ENCODE results near the gene ERGIC1.
"Not testable (repeated sequence)": the region's sequence is repeated elsewhere in the genome, so short reads cannot be mapped to it uniquely, and the experiment has no call there.

The ERGIC1 gene

GRCh38 chr5:172849606-172850453 is 15.8 kb downstream of the ERGIC1 start:
- no peak for DNase-seq

DNA sequence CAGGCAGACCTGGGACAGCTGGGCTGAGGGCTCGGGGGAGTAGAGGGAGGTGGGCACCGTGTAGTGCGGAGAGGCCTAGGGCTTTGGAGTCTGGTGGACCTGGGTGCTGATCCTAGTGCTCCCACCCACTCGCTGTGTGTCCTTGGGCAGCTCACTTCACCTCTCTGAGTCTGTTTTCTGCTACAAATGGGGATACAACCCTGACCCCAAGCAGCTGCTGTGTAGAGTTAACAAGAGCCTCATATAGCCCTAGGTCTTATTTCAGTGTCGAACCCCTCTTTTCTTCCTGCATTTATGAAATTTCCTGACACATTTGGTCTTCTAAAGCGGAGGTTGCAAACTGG is 16.4 kb downstream of the ERGIC1 start:
- no peak for DNase-seq

- DNase-seq = not testable (repeated sequence)
Observed at GRCh38 chr5:172851254-172851653, 17.2 kb downstream of the ERGIC1 start.

GRCh38 chr5:172852490-172853354 is 18.7 kb downstream of the ERGIC1 start:
- DNase-seq = no peak

DNA sequence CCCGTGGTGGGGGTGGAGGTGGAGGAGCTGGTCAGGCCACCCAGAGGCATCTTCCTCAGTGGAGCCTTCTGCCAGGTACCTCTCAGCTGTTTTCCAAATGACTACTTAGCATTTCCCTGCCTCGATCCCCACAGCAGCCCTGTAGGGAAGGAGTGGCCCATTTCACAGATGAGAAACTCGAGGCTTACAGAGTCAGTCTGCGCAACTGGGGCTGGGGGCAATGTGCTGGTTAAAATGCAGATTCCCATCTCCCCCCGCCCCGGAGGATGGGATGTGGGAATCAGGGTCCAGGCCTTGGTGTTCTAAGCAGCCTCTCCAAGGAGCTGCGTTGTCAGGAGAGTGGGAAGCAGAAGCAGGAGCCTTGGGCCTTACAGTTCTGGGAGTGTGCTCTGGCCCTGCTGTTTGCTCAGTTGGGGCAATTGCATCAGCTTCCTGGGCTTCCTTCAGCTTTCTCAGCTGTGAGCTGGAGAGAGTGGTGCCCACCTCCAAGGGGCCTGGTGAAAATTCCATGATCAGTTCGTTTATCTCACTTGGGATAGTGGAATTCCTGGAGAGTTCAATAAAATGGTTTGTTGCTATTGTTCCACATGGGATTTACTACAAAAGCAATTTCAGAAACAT is 19.4 kb downstream of the ERGIC1 start:
- DNase-seq = no peak

GRCh38 chr5:172854451-172854871 is 20.4 kb downstream of the ERGIC1 start:
- no peak for DNase-seq

DNA sequence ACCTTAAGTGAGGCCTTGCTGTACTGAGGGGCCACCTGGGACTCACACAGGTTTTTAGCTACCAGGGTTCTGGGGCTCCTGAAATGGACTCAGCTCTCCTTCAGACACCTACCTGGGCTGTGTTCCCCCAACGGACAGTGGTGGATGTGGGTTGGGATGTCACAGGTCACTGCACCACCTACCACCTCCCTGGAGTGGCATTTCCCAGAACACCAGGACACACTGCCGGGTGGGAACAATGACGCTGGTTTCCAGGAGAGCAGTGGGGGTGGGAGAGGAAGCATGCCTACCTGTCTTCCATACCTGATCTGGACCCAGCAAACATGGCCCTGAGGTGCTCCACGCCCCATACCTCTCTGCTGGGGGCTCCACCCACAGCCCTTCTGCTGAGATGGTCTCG is 20.9 kb downstream of the ERGIC1 start:
- no peak for DNase-seq

DNA sequence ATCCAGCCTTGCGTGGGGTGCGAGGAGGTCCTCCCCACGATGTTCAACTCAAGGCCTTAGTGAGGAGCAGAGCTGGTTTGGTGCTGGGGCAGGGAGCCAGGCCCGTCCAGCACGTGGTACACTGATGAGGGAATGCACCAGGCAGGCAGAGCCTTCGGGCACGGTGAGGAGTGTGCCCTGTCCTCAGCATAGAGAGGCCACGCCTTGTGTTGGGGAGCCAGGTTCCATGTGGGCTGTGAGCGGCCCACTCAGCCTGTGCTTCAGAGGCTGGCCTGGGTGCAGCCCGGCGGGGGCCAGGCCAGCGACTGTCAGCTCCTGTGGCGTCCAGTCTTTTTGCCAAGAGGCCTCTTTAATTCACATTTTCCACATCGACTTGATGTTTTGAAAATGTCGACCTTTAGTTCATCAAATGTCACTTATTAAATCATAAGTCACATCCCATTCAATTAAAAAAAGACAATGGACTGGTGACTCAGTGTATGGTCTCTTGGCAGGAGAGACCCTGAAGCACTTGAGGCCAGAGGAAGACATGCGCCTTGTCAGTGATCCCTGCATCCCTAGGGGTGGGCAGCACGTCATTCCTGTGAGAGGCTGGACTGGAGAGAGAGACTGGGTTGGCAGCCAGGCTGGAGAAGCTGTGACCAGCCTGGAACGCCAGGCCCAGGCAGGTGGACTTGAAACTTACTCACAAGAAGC is 21.7 kb downstream of the ERGIC1 start:
- DNase-seq = no peak

GRCh38 chr5:172856336-172856735 is 22.3 kb downstream of the ERGIC1 start:
- no peak for DNase-seq

- no peak for DNase-seq
Observed at GRCh38 chr5:172857982-172858381, 23.9 kb downstream of the ERGIC1 start.

DNA sequence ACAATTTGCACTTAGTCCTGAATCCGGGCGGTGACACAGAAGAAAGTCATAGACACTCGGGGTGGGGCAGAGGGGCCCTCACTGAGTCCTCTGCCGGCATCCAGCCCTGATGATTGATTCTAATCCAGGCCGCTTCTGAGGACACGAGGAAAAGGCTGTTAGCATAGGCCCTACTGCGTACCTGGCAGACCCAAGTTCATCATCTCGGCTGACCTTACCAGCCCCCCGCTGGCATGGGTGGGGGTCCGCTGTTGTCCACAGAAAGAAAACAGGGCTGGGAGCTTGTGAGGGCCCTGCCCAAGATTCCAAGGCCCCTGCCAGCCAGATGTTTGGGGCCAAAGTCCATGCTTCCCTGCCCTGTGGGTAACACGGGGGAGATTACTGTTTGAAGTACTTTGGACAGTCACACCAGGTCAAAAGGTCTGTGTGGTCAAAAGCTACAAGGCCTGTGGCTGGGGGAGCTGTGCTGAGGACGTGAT is 24.5 kb downstream of the ERGIC1 start:
- no peak for DNase-seq

DNA sequence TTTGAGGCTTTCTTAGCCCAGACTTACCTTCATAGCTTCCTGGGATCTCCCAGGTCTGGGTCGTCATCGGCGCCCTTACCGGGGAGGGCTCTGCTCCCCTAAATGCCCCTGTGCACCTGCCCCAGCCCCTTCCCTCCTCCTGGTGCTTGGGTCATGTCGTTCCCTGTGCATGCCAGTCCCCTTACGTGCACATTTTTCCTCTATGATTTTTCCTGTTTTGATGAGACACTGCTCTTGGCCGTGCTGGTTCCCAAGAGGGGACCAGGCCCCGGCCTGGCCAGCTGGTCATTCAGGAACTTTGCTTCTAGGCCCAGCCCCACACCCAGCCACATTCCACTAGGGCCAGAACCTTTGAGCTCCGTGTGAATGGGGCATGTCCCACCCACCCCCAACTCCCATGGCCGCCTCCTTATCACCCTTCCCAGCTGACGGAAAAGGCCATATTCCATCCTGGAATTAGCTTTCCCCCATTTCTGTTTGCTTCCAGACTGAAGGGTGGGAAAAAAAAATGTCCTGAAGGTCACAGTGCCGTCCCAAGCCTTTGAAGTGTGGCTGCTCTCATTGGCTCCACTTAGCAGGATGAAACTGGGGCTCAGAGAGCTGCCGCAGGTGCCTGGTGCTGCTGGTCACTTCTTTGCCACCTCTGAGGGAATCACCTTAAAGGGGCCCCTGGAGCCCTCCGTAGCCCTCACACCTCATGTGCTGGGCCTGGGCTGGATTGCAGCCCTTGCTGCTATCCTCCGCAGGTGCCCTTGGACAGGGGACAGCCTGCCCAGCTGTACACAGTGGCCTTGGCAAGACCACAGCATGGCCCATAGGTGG is 25.1 kb downstream of the ERGIC1 start:
- no peak for DNase-seq

GRCh38 chr5:172859966-172860365 is 25.9 kb downstream of the ERGIC1 start:
- DNase-seq = no peak

- no peak for DNase-seq
Observed at GRCh38 chr5:172860520-172861443, 26.7 kb downstream of the ERGIC1 start.

DNA sequence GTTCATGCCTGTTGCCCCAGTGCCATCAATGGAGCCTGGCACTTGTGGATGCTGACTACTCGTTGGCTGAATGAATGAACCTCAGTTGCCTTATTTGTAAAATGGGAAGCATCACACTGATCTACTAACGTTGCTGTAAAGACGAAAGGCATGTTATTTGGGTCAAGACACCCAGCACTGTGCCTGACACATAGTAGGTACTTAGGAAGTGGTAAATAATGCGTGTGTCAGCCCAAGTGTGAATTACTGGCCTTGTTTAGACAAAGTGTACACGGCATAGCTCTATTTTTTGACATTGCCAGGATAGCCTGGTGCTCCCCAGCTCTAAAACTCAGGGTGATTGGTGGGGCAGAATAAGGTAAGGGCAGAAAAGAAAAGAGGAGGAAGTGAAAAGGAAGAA is 27.4 kb downstream of the ERGIC1 start:
- no peak for DNase-seq

- no peak for DNase-seq
Observed at GRCh38 chr5:172862165-172862801, 28.2 kb downstream of the ERGIC1 start.

DNA sequence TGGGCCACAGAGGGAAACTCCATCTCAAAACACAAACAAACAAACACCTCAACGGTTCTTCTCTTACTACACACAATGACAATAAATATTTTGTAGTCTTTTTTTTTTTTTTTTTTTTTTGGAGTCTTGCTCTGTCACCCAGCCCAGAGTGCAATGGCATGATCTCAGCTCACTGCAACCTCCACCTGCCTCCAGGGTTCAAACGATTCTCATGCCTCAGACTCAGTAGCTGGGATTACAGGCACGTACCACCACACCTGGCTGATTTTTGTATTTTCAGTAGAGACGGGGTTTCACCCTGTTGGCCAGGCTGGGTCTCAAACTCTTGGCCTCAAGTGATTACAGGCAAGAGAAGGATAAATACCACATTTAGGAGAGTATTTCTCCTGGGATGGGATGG is 30.1 kb downstream of the ERGIC1 start:
- not testable (repeated sequence) for DNase-seq

GRCh38 chr5:172864747-172865146 is 30.7 kb downstream of the ERGIC1 start:
- no peak for DNase-seq

DNA sequence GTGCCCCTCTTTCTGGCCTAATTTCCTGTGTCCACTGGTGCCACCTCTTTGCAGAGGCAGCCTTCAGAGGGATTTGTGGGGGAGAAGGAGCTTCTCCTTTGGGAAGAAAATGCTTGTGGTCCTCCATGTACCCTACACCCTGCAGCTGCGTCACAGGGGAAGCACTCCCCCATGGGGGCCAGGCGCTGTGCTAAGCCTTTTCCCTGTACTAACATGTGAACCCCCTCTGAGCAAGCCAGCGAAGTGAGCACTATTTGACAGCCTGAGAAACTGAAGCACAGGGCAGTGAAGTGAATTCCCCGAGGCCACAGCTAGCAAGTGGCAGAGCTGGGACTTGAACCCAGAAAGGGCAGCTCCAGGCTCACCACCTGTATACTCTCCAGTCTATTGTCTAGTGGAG is 32.3 kb downstream of the ERGIC1 start:
- DNase-seq = no peak

All from NCI-H1048 (cell line).